Thyroid gland (tissue), 4 donors: Measurements from ENCODE around the gene PHF11. TPM values are rescaled to one million over a fixed set of nuclear protein-coding genes. Genes with fewer than 3 reads are reported as not detected.
A peak's percentile ranks its signal among the peaks of the same experiment; 100 is the strongest.

Source experiments
- DNase-seq, 2 donors: peaks; one replicate each; pipeline ENCODE4 v3.0.0-alpha.2; 2019
- H3K27ac ChIP-seq, 3 donors: fragments of 200-600 bp; sonication (generic); 1 replicate in 2 of 3; 2 replicates in 1 of 3; pipeline ENCODE4 v1.5.1; 2016 to 2019; ENCODE audit warnings: mild to moderate bottlenecking in 1 of 3, moderate library complexity in 1 of 3
- H3K27me3 ChIP-seq: fragments of 200-600 bp; sonication (generic); one replicate; pipeline ENCODE4 v1.5.1; 2019
- H3K36me3 ChIP-seq, 2 donors: fragments of 200-600 bp; sonication (generic); one replicate each; pipeline ENCODE4 v1.5.1; 2016 to 2019
- H3K4me1 ChIP-seq, 2 donors: fragments of 200-600 bp; sonication (generic); one replicate each; pipeline ENCODE4 v1.5.1; 2017 to 2019
- H3K4me3 ChIP-seq, 3 donors: fragments of 200-600 bp; sonication (generic); replicated peaks in 1 of 3; 1 replicate in 2 of 3; 2 replicates in 1 of 3; pipeline ENCODE4 v1.5.1; 2016; ENCODE audit warnings: mild to moderate bottlenecking in 1 of 3
- H3K9me3 ChIP-seq: fragments of 200-600 bp; sonication (generic); one replicate; pipeline ENCODE4 v1.5.1; 2017
- CTCF ChIP-seq, 6 experiments: fragments of 200-600 bp in 3 of 6; fragments of 450-650 bp in 3 of 6; sonication (generic) in 3 of 6; IDR thresholded peaks; one replicate each; pipeline ENCODE4 v1.5.1; 2016 to 2019; ENCODE audit warnings: antibody characterized with exemption in 6 of 6, mild to moderate bottlenecking in 2 of 6, inconsistent platforms in 1 of 6, moderate library complexity in 1 of 6
- POLR2A ChIP-seq, 2 donors: fragments of 450-650 bp; IDR thresholded peaks; one replicate each; pipeline ENCODE4 v1.6.1; 2017; ENCODE audit warnings: antibody characterized with exemption in 2 of 2, mild to moderate bottlenecking in 2 of 2, moderate library complexity in 1 of 2
- WGBS, 2 donors: methylation state at CpG; one replicate each; pipeline ENCODE4 v1.1.5; 2017; 5-methylcytosine and 5-hydroxymethylcytosine counted together
- intact Hi-C: fragments of 100-400 bp; cut with DNase I; formaldehyde crosslinking; loops from one replicate; pipeline ENCODE4 v1.15.1; 2023
- total RNA-seq, 4 donors: library from RNA; depleted of rRNA; stranded (reverse); fragments of >200 nt; gene quantifications; one replicate each; pipeline ENCODE4 v1.2.3, GENCODE V29; 2016

Gene PHF11
- total RNA-seq, 4 donors from 2014 or later = 53.9 to 71.4 (median 64.2) TPM

- Histone ChIP-seq H3K4me1 (peaks cover 24 to 42% of the 10 kb centered on the region in 2 donors), H3K27ac (no peak overlapping the region), H3K27me3 (no peaks in the 10 kb centered on the region), H3K9me3 (no peaks in the 10 kb centered on the region), H3K4me3 (no peak overlapping the region), H3K36me3 (peaks cover 7 to 9% of the 10 kb centered on the region in 2 donors)
- intact Hi-C loops = no loop called here
- TF ChIP-seq POLR2A (IDR thresholded peaks at IDR 0.05) (no peak), CTCF (IDR thresholded peaks at IDR 0.05) (no peak)
- peak; percentile 28 to 29 for DNase-seq
- WGBS, 2 donors = 65 to 70% methylated on average over 5 of the region's 5 CpGs
Measured at GRCh38 chr13:49567491-49567890, 71.7 kb downstream of the PHF11 start.

- intact Hi-C loops = no loop called here
- Histone ChIP-seq H3K36me3 (peaks cover 0 to 9% of the 10 kb centered on the region in 2 donors), H3K4me1 (peaks cover 24 to 42% of the 10 kb centered on the region in 2 donors), H3K9me3 (no peaks in the 10 kb centered on the region), H3K4me3 (no peak overlapping the region), H3K27me3 (no peaks in the 10 kb centered on the region), H3K27ac (peak overlapping the region; percentile 43 to 68 (median 66))
- no peak for DNase-seq
- TF ChIP-seq CTCF (IDR thresholded peaks at IDR 0.05) = no peak
- TF ChIP-seq POLR2A (IDR thresholded peaks at IDR 0.05) = no peak
- 89 to 92% methylated on average over 1 of the region's 1 CpG for WGBS, 2 donors
Measured at GRCh38 chr13:49569993-49570689, 74.4 kb downstream of the PHF11 start.

GRCh38 chr13:49571299-49572240 is 75.8 kb downstream of the PHF11 start:
- intact Hi-C loops = no loop called here
- Histone ChIP-seq H3K9me3 (no peaks in the 10 kb centered on the region), H3K27me3 (no peaks in the 10 kb centered on the region), H3K4me3 (no peak overlapping the region), H3K36me3 (peaks cover 0 to 4% of the 10 kb centered on the region in 2 donors), H3K4me1 (peaks cover 24 to 43% of the 10 kb centered on the region in 2 donors), H3K27ac (peak overlapping the region; percentile 64 to 68 (median 66))
- no peak for TF ChIP-seq POLR2A (IDR thresholded peaks at IDR 0.05)
- no peak for TF ChIP-seq CTCF (IDR thresholded peaks at IDR 0.05)
- WGBS, 2 donors = 56 to 60% methylated on average over 8 of the region's 8 CpGs
- DNase-seq = peak; percentile 88 to 90

Other genes starting within 250 kb of the PHF11 start
- 10 to 100 TPM; 14.0 to 75.9 (median 18.7) TPM for gene CDADC1, start 248.0 kb upstream of the PHF11 start, total RNA-seq
- gene CAB39L, start 51.9 kb upstream of the PHF11 start, total RNA-seq = 10 to 100 TPM; 23.3 to 41.0 (median 31.0) TPM
- 10 to 100 TPM; 17.9 to 27.4 (median 22.1) TPM for gene SETDB2, start 51.7 kb upstream of the PHF11 start, total RNA-seq
- 100 to 1,000 TPM in 2 of 4 donors, 10 to 100 TPM in 2; 82.2 to 172 (median 98.0) TPM for gene RCBTB1, start 89.6 kb downstream of the PHF11 start, total RNA-seq
- gene ARL11, start 132.6 kb downstream of the PHF11 start, total RNA-seq = 1 to 10 TPM in 1 of 4 donors, under 1 TPM in 3; 0.33 to 1.2 (median 0.43) TPM
- 100 to 1,000 TPM in 1 of 4 donors, 10 to 100 TPM in 3; 41.0 to 102 (median 66.9) TPM for gene EBPL, start 195.5 kb downstream of the PHF11 start, total RNA-seq